ENCODE data around the gene MAPK10. TPM values are rescaled to one million over a fixed set of nuclear protein-coding genes. Genes with fewer than 3 reads are reported as not detected.

MAPK10 gene
- total and polyA plus RNA-seq, 9 of the 15 experiments (the other 6 are each of a cell fraction or from before 2014, with no cell fraction given): 0.10 to 0.53 (median 0.18) TPM; not detected in 4

- Histone ChIP-seq H3K27ac (ENCODE audit: extremely low read depth, low read depth, low read length) (no peak overlapping the region), H3K4me1 (replicated peaks in 1 of 2; ENCODE audit: control insufficient read depth in 2 of 2, insufficient read depth in 2 of 2, low read length in 2 of 2) (no peaks in the 10 kb centered on the region), H3K27me3 (ENCODE audit: control insufficient read depth in 2 of 2, insufficient read depth in 2 of 2, low read length in 2 of 2) (no peaks in the 10 kb centered on the region), H2AFZ (ENCODE audit: low read depth, low read length) (no peak overlapping the region), H3K36me3 (ENCODE audit: control insufficient read depth, insufficient read depth, low read length) (no peaks in the 10 kb centered on the region), H3K9me3 (replicated peaks; ENCODE audit: control insufficient read depth, insufficient read depth, low read depth, low read length) (no peaks in the 10 kb centered on the region), H3K4me3 (no peak overlapping the region), H3K79me2 (ENCODE audit: control insufficient read depth, insufficient read depth, low read length) (no peaks in the 10 kb centered on the region), H4K20me1 (replicated peaks; ENCODE audit: control insufficient read depth, insufficient read depth, low read length) (no peaks in the 10 kb centered on the region), H3K9ac (ENCODE audit: insufficient read depth in 1 of 2, low read depth in 2 of 2, low read length in 2 of 2) (no peak overlapping the region), H3K4me2 (ENCODE audit: insufficient read depth, low read length) (no peak overlapping the region), H3K9me1 (ENCODE audit: control insufficient read depth, insufficient read depth, low read length) (no peaks in the 10 kb centered on the region)
- ChIA-PET CTCF (ENCODE audit: low intra/inter-chr PET ratio) (no interaction called here), POLR2A (no interaction called here)
- WGBS (ENCODE audit: insufficient coverage, low coverage, missing lambda C conversion rate): 0% methylated on average over 2 of the region's 2 CpGs
- FAIRE-seq (no peak), DNase-seq (ENCODE audit: extremely low read depth in 1 of 4, low spot score in 3 of 4) (no peak), ATAC-seq (no peak)
- TF ChIP-seq CBX1 (IDR thresholded peaks at IDR 0.05; ENCODE audit: low read depth): no peak
- no peak for TF ChIP-seq ZC3H11A (IDR thresholded peaks at IDR 0.05; ENCODE audit: low read depth, low read length)
- no peak for TF ChIP-seq TRIM25 (IDR thresholded peaks at IDR 0.05; ENCODE audit: borderline replicate concordance)
- no peak for TF ChIP-seq NFATC3 (IDR thresholded peaks at IDR 0.05)
- TF ChIP-seq BCOR (IDR thresholded peaks at IDR 0.05): no peak
- no peak for TF ChIP-seq FOXP1 (CRISPR knock-in tag; IDR thresholded peaks at IDR 0.05)
- TF ChIP-seq ZKSCAN8 (CRISPR knock-in tag; IDR thresholded peaks at IDR 0.05): no peak
- intact Hi-C loops (cut with micrococcal nuclease): no loop called here
- in situ Hi-C loops (cut with MboI): no loop called here
- no TSS peak for BruUV-seq (replicated peaks)
These were observed 230.3 kb downstream of the MAPK10 start for GRCh38 chr4:86129546-86129945.
